ENCODE data around the gene OR5T1.

Gene OR5T1
- long read RNA-seq, donor 1 = 0 reads
- long read RNA-seq, donor 2 = 0 reads
- long read RNA-seq, donor 3 = 0 reads
- long read RNA-seq, donor 4 = 0 reads
- long read RNA-seq, donor 5 = 0 reads
- long read RNA-seq, donor 6 = 0 reads
- long read RNA-seq, donor 7 = 0 reads
- long read RNA-seq, donor 8 = 0 reads

DNA sequence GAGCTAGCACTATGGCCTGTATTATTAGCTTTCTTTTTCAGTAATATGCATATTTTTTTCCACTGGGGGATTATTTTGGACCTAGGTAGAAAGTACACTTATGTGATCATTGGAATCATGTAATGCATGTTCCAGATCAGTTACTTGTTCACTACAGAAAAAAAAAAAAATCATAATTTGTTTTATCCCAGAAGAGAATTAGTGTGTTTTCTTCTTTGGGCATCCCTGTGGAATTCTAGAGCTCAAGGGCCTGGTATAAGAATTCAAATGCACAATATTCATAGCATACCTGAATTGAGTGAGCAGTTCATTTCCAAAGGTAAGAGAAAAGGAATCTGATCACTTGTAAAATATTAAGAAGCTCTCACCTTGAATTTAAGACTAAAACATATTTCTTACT, at the start of gene OR5T1:
OR5T1 (plus strand) TSS at position 301 of the 400 bp plus-strand sequence. CDS start 1,485 bp downstream, outside the sequence.
- DNase-seq = no peak

DNA sequence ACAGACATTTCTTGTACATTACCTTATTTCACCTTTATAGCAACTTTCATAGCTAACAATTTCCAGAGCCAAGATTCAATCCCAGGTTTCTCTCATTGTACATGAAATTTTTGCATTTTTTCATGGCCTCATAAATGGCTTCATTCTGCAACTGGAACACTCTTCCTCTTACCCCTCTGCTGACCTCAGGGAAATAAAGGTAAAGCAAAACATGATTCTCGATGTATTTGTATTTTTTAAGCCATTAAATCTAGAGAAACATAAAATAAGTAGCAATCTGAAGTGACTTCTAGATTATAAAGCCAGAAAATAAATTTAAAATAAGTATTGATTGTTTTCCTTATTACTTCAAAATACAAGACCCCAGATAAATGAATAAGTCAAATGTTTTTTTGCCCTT, 39.8 kb upstream of the OR5T1 start, which contains the start of gene OR5T2:
OR5T2 (minus strand) TSS at position 101 of the 400 bp plus-strand sequence. CDS start 1,193 bp downstream, outside the sequence.
- no peak for DNase-seq

DNA sequence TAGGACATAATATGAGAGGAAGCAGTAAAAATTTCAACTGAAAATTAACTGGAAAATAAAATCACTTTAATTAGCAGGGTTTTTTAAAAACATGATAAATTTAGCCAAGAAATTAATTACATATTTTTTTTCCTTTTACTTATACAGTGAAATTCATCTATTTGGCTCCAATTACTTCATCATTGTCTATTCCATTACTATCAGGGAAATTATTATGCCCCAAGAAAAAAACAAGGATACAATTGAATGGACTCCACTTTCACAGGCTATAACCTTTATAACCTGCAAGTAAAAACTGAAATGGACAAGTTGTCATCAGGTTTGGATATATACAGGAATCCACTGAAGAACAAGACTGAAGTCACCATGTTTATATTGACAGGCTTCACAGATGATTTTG, 22.0 kb upstream of the OR5T1 start, which contains the start of gene OR5T3:
OR5T3 (plus strand) TSS at position 301 of the 400 bp plus-strand sequence; CDS start at position 301, 0 bp downstream.
- no peak for DNase-seq

DNA sequence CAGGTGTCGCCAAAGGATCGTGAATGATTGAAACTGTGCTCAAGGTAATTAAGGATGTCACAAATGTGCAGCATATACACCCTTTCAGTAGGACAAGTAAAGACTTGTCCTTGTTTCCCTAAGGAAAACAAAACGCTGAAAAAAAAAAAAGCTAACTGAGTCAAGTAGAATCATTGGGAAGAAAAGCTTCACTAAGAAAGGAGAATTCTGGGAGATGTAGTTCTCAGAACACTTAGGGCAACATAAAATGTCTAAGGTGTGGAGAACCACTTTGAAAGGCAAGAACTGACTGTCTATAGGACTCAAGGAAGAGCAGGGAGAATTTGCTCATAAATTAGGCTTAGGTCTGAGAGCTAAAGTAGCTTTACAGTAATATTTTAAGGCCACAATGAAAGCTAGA, 2.9 kb upstream of the OR5T1 start:
- no peak for DNase-seq

DNA sequence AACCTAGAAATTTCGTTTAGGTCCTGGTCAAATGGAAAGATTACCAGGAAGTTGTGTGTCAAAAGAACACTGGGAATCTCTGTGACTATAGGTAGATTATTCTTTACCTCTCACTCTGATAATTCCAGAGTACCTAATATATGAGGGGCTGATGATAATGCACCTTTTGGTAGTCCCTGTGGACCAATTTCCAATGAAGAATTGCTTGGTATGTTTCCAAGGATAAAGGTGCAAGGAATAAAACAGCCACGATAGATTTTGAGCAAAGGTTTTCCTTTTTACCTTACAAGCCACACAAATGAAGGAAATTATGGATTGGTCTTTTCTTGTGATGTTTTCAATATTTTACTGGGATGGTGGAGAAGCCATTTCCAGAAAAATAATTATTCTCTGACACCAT, 18.2 kb downstream of the OR5T1 start, which contains the start of gene OR8H1:
OR8H1 (minus strand) TSS at position 101 of the 400 bp plus-strand sequence. CDS start 1,192 bp downstream, outside the sequence.
- DNase-seq = no peak

DNA sequence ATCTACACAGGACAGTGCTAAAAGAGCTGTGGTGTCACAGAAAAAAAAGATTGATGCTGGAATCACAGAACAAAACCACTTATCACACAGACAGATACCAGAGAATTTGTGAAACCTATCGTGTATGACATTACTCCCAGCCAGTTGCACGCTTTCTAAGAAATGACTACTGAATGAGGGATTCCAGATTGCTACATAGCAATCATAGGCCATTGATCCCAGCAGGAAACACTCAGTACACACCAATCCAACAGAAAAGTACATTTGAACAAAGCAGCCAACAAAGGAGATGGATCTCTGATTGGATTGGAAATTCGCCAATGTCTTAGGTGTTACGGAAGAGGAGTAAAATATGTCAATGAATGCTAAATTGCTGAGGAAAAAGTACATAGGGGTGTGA, 22.9 kb downstream of the OR5T1 start:
- DNase-seq = no peak

DNA sequence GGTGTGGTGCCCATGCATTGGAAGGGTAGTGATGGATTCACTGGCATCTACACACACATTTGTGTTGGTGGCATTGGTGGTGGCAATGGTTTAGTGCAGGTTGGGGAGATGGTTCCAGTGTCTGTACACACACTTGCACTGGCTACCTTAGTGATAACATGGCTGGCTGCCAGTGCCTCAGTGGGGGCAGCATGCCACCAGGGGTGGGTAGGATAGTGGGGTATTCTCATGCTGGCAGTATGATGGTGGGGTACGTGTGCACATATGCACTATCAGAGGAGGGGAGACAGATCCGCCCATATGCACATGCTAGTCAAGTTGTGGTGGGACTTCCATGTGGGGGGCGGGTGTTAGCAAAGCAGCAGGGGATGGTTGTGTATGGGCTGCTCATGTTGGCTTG, 33.9 kb downstream of the OR5T1 start:
- no peak for DNase-seq

DNA sequence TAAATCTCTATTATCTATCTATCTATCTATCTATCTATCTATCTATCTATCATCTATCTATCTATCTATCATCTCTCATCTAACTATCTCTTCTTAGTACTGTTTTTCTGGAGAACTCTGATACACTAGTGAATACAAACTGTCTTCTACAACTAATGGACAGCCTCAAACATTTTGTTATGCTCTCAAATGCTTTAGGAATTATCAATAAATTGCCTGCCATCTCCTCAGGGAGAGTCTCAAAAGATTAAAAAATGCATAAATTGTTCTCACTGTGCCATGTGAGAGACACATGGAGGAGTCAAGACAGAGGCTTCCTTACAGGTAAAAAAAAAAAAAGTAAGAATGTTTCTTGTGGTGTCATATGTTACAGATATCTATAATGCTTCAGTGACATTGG, 40.9 kb downstream of the OR5T1 start, which contains the start of gene OR8K3:
OR8K3 (plus strand) TSS at position 301 of the 400 bp plus-strand sequence. CDS start 3,163 bp downstream, outside the sequence.
- DNase-seq = no peak

Measured in right kidney (tissue), 9 donors.